ENCODE measurements around the gene ARMC5.

- TF ChIP-seq POLR2A (IDR thresholded peaks at IDR 0.05; ENCODE audit: low read length) (no peak), GATA1 (IDR thresholded peaks at IDR 0.05; ENCODE audit: low read depth, low read length) (no peak)
Observed at GRCh38 chr16:31451201-31451600, 8.1 kb upstream of the ARMC5 start.
